GM12864 (cell line): ENCODE results near the gene RBM6.

Source experiments
- DNase-seq: peaks from one replicate; pipeline ENCODE4 v3.0.0-alpha.2; 2011; ENCODE audit warnings: low read depth
- H3K4me3 ChIP-seq: 2 replicates; pipeline ENCODE4 v1.5.1; 2011; ENCODE audit warnings: mild to moderate bottlenecking, low read depth, low read length, control low read depth
- TF ChIP-seq, protein P1 (sequence below): IDR thresholded peaks from 2 replicates; pipeline ENCODE4 v1.5.1; 2011; ENCODE audit warnings: low read depth, mild to moderate bottlenecking, moderate library complexity, low read length, control low read depth, inconsistent platforms; ENCODE audit errors: missing control alignments

RBM6 gene

DNA sequence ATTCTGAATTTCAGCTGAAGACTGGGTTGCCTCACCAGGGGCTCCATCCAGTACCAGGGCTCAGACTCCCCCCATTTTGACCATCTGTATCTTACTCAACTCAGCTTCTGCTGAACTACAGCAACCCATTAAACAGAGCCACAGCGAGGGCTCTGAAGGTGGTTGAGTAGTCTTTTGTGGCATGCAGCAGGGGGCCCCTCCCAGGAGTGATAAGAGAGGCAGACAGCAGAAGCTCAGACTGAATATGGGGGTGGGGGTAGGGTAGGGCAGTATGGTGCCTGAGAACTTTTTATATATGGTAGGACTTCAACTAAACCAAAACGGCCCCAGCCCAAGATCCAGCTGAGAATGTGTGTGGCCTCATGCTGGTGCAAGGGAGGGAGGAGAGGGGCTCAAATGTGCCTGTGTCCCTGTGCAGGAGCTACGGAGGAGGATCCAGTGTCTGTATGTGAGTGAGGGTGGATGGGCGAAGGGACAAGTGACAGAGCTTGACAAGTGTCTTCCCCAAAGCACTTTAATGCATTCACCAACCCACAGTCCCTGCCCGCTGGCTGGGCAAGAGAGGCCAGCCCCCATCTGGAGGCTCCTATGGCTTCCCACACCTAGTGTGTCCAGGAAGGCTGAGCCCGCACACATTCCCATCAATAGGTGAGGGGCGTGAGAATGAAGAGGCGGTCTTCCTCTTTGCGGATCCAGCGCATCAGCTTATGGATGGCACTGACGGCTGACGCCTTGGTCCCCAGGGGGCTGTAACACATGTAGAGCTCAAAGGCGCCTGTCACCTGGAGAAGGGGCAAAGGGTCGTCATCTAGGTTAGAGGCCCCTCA, 31.4 kb upstream of the RBM6 start:
- no peak for DNase-seq
- H3K4me3 ChIP-seq = no peak overlapping the region
- TF ChIP-seq, protein P1, sequence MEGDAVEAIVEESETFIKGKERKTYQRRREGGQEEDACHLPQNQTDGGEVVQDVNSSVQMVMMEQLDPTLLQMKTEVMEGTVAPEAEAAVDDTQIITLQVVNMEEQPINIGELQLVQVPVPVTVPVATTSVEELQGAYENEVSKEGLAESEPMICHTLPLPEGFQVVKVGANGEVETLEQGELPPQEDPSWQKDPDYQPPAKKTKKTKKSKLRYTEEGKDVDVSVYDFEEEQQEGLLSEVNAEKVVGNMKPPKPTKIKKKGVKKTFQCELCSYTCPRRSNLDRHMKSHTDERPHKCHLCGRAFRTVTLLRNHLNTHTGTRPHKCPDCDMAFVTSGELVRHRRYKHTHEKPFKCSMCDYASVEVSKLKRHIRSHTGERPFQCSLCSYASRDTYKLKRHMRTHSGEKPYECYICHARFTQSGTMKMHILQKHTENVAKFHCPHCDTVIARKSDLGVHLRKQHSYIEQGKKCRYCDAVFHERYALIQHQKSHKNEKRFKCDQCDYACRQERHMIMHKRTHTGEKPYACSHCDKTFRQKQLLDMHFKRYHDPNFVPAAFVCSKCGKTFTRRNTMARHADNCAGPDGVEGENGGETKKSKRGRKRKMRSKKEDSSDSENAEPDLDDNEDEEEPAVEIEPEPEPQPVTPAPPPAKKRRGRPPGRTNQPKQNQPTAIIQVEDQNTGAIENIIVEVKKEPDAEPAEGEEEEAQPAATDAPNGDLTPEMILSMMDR = no peak

DNA sequence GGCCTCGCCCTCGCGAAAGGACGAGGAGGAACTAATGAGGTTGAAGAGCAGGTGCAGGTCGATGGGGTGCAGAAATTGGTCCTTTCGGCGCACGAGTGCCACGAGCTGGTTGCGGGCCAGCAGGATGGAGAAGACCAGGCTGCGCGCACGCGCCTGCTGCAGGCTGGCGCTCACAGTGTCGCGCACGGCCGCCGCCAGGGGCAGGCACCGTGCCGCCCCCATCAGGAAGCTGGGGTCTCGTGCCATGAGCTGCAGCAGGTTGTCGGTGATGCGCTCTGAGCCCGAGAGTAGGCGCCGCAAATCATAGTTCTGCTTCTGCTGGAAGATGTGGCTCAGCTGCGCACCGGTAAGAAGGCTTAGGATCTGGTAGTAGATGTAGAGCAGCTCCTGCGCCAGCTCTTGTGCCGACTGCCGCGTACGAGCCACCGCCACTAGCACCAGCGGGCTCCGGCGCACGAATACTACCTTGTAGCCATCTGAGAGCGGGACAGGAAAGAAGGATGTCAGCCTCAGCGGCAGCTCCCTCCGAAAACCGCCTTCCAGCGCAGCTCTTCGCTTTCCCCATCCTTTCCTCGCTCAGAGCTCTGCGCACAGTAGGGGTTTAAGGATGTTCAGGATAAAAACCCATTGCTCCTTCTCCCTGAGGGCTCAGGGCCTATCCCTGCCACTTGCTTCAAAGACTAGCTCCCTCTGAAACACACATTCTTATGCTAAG, 29.4 kb upstream of the RBM6 start:
- H3K4me3 ChIP-seq = no peak overlapping the region
- DNase-seq = no peak
- TF ChIP-seq, protein P1 = no peak

DNA sequence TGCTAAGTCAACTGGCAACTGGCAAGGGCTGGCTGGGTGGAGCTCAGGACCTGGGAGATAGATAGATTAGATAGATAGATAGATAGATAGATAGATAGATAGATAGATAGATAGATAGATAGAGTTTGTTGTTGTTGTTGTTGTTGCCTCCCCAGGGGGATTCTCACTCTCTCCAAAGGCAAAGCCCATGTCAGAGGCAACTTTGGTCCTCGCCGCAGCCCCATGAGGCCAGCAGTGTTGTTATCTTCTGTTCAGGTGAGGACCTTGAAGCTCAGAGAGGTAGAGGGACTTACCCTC, 28.9 kb upstream of the RBM6 start:
- H3K4me3 ChIP-seq = no peak overlapping the region

DNA sequence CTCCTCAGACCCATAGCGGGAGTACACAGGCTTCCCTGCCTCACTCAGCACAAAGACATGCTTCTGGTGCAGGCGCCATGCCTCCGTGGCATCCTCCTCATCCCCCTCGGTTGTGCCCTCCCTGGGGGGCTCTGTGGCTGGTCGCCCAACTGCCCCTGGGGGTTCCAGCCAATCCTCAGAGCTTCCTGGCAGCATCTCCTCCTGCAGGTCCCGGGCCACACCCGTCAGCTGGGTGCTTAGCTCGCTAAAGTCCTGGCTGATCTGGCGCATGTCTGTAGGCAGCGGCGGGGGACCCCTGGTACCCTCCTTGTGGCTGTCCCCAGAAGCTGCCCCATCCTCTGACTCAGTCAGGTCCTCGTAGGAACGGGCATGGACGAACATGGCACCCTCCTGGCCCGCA, 28.3 kb upstream of the RBM6 start:
- no peak overlapping the region for H3K4me3 ChIP-seq
- DNase-seq = no peak
- TF ChIP-seq, protein P1 = no peak

More for the DNA sequence above, 28.9 kb upstream of the RBM6 start:
- no peak for DNase-seq
- TF ChIP-seq, protein P1 = no peak

DNA sequence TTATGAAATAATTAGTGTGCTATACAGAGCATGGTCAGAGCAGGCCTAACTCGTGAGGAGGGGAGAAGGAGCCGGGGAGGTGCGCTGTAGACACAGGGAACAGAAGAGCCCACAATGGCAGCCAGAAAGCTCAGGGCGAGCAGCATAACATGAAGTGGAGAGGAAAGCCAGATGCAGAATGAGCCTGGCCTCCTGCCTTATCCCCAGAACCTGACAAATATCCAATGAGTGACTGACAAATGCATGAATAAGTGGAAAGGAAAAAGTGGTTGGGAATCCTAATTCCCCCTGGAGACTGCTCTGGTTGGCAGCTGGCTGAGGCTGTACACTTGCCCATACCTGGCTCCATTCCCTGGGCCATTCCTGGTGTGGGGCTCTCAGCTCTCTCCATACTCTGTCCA, 27.1 kb upstream of the RBM6 start:
- TF ChIP-seq, protein P1 = no peak
- no peak for DNase-seq
- no peak overlapping the region for H3K4me3 ChIP-seq

DNA sequence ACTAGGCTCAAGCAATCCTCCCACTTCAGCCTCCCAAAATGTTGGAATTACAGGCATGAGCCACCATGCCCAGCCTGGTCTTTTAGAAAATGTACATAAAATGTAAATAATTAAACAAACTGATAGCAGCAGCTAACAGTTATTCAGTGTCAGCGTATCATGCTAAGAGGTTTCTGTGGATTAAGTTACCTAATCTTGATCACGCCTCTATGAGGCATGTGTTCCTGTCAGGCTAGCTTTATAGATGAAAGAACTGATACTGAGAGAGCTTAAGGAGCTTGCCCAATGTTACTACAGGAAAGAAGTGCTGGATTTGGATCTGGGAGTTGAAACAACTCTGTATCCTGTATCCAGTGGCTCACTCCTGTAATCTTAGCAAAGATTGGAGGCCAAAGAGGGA, 25.0 kb upstream of the RBM6 start:
- TF ChIP-seq, protein P1 = no peak
- no peak for DNase-seq
- H3K4me3 ChIP-seq = no peak overlapping the region
